T-helper 9 cell (primary cell): ENCODE measurements around the gene NETO2.

ENCODE experiments used
- DNase-seq: peaks from one replicate; pipeline ENCODE4 v3.0.0-alpha.2; 2020

Gene NETO2

GRCh38 chr16:47043970-47044684, 99.6 kb downstream of the NETO2 start:
- no peak for DNase-seq

GRCh38 chr16:47043200-47043599, 100.5 kb downstream of the NETO2 start:
- no peak for DNase-seq

- DNase-seq, result peak; percentile 90
These were observed 105.8 kb downstream of the NETO2 start for GRCh38 chr16:47037746-47038458.

GRCh38 chr16:47037396-47037745, 106.4 kb downstream of the NETO2 start:
- DNase-seq, result peak; percentile 4

GRCh38 chr16:47036201-47036600, 107.5 kb downstream of the NETO2 start:
- DNase-seq, result no peak

- no peak for DNase-seq
These were observed 108.3 kb downstream of the NETO2 start for GRCh38 chr16:47035436-47035835.

GRCh38 chr16:47034455-47034854, 109.3 kb downstream of the NETO2 start:
- no peak for DNase-seq

GRCh38 chr16:47033176-47033575, 110.6 kb downstream of the NETO2 start:
- no peak for DNase-seq

GRCh38 chr16:47029724-47030123, 114.0 kb downstream of the NETO2 start:
- no peak for DNase-seq

- no peak for DNase-seq
These were observed 114.9 kb downstream of the NETO2 start for GRCh38 chr16:47028767-47029377.
